Liver (tissue), 9 donors: ENCODE results near the gene SPATS2. TPM values are rescaled to one million over a fixed set of nuclear protein-coding genes. Genes with fewer than 3 reads are reported as not detected.

ENCODE experiments used
- DNase-seq: peaks from one replicate; pipeline ENCODE4 v3.0.0-alpha.2; 2017; ENCODE audit warnings: low spot score
- H3K27ac ChIP-seq, 2 donors: one replicate each; pipeline ENCODE4 v1.7.0; 2013; ENCODE audit warnings: inconsistent platforms in 2 of 2, low read length in 2 of 2, control low read depth in 1 of 2, low read depth in 1 of 2, mild to moderate bottlenecking in 1 of 2
- H3K27me3 ChIP-seq, 4 donors: one replicate each; pipeline versions ENCODE4 v1.6.1 to v1.7.0; 2013; ENCODE audit warnings: low read length in 3 of 4, inconsistent platforms in 1 of 4, mild to moderate bottlenecking in 1 of 4, moderate library complexity in 1 of 4; ENCODE audit not compliant: control insufficient read depth in 4 of 4, insufficient read depth in 4 of 4
- H3K36me3 ChIP-seq, 4 donors: one replicate each; pipeline versions ENCODE4 v1.6.1 to v1.7.0; 2013; ENCODE audit warnings: low read length in 3 of 4, mild to moderate bottlenecking in 3 of 4, low read depth in 1 of 4, moderate library complexity in 1 of 4; ENCODE audit not compliant: control insufficient read depth in 4 of 4, insufficient read depth in 3 of 4
- H3K4me1 ChIP-seq, 4 donors: one replicate each; pipeline versions ENCODE4 v1.6.1 to v1.7.0; 2013; ENCODE audit warnings: low read length in 3 of 4, mild to moderate bottlenecking in 3 of 4, moderate library complexity in 1 of 4; ENCODE audit not compliant: control insufficient read depth in 4 of 4, insufficient read depth in 4 of 4
- H3K4me3 ChIP-seq, 3 donors: one replicate each; pipeline versions ENCODE4 v1.6.1 to v1.7.0; 2013; ENCODE audit warnings: low read length in 3 of 3, control low read depth in 1 of 3, low read depth in 1 of 3, mild to moderate bottlenecking in 1 of 3
- H3K9ac ChIP-seq, 2 donors: one replicate each; pipeline ENCODE4 v1.7.0; 2013; ENCODE audit warnings: low read length in 2 of 2, mild to moderate bottlenecking in 2 of 2, moderate library complexity in 2 of 2, control low read depth in 1 of 2, low read depth in 1 of 2
- H3K9me3 ChIP-seq, 4 donors: one replicate each; pipeline versions ENCODE4 v1.6.1 to v1.7.0; 2013; ENCODE audit warnings: low read length in 3 of 4; ENCODE audit not compliant: control insufficient read depth in 4 of 4
- EGR1 ChIP-seq, 2 donors: IDR thresholded peaks; 2 replicates each; pipeline ENCODE4 v1.6.1; 2016 to 2018; ENCODE audit warnings: antibody characterized with exemption in 2 of 2, low read depth in 2 of 2
- FOXA1 ChIP-seq: IDR thresholded peaks from 2 replicates; pipeline ENCODE4 v1.6.1; 2016; ENCODE audit warnings: antibody characterized with exemption
- FOXA2 ChIP-seq: IDR thresholded peaks from 2 replicates; pipeline ENCODE4 v1.6.1; 2016; ENCODE audit warnings: antibody characterized with exemption
- GABPA ChIP-seq, 2 donors: IDR thresholded peaks in 1 of 2; conservative IDR thresholded peaks in 1 of 2; 2 replicates each; pipeline ENCODE4 v1.6.1; 2016; ENCODE audit warnings: antibody characterized with exemption in 2 of 2, mild to moderate bottlenecking in 1 of 2, moderate library complexity in 1 of 2
- HNF4A ChIP-seq, 2 donors: conservative IDR thresholded peaks; 2 replicates each; pipeline ENCODE4 v1.6.1; 2016; ENCODE audit warnings: antibody characterized with exemption in 2 of 2, mild to moderate bottlenecking in 2 of 2
- HNF4G ChIP-seq: IDR thresholded peaks from 2 replicates; pipeline ENCODE4 v1.6.1; 2016; ENCODE audit warnings: antibody characterized with exemption
- JUND ChIP-seq, 2 donors: IDR thresholded peaks; 2 replicates each; pipeline ENCODE4 v1.6.1; 2016; ENCODE audit warnings: antibody characterized with exemption in 2 of 2
- RAD21 ChIP-seq, 2 donors: IDR thresholded peaks; 2 replicates each; pipeline ENCODE4 v1.6.1; 2016; ENCODE audit warnings: antibody characterized with exemption in 2 of 2, mild to moderate bottlenecking in 2 of 2
- RXRA ChIP-seq, 2 donors: IDR thresholded peaks; 2 replicates each; pipeline ENCODE4 v1.6.1; 2017 to 2018; ENCODE audit warnings: antibody characterized with exemption in 2 of 2, mild to moderate bottlenecking in 1 of 2
- SP1 ChIP-seq: IDR thresholded peaks from 2 replicates; pipeline ENCODE4 v1.6.1; 2018; ENCODE audit warnings: antibody characterized with exemption, mild to moderate bottlenecking
- YY1 ChIP-seq: IDR thresholded peaks from 2 replicates; pipeline ENCODE4 v1.6.1; 2016; ENCODE audit warnings: antibody characterized with exemption, mild to moderate bottlenecking
- ZBTB33 ChIP-seq: IDR thresholded peaks from 2 replicates; pipeline ENCODE4 v1.6.1; 2016; ENCODE audit warnings: antibody characterized with exemption
- WGBS: extraction: QIAGEN DNeasy Blood & Tissue Kit; methylation state at CpG from one replicate; pipeline ENCODE4 v1.1.7; 2013; 5-methylcytosine and 5-hydroxymethylcytosine counted together
- polyA plus RNA-seq, 2 donors: library from polyadenylated mRNA; stranded (reverse) in 1 of 2; unstranded in 1 of 2; fragments of 200-250 nt in 1 of 2; fragments of >200 nt in 1 of 2; fragmentation: Nextera tagmentation in 1 of 2; extraction: Ambion mirVana in 1 of 2; gene quantifications; one replicate each; pipeline versions ENCODE4 v1.2.1 to v1.2.3, GENCODE V29; 2013 to 2015
- total RNA-seq, 2 donors: library from RNA; depleted of rRNA; stranded (reverse); fragments of >200 nt; gene quantifications; one replicate each; pipeline ENCODE4 v1.2.3, GENCODE V29; 2014
- TF ChIP-seq, protein P1 (sequence below): fragments of 150-350 bp; IDR thresholded peaks from 2 replicates; pipeline ENCODE4 v1.5.1; 2017; ENCODE audit warnings: improper control_type of control experiment, low read depth, low read length; ENCODE audit not compliant: missing input control
- TF ChIP-seq, protein P2 (sequence below): IDR thresholded peaks from 2 replicates; pipeline ENCODE4 v1.6.1; 2016; ENCODE audit warnings: antibody characterized with exemption
- donor health status: healthy.
- donor health status: healthy.
- donor health status: healthy.
- donor health status: healthy.
- donor health status: healthy.

Gene SPATS2
- total and polyA plus RNA-seq, 4 donors: 2.4 to 5.2 (median 4.5) TPM

DNA sequence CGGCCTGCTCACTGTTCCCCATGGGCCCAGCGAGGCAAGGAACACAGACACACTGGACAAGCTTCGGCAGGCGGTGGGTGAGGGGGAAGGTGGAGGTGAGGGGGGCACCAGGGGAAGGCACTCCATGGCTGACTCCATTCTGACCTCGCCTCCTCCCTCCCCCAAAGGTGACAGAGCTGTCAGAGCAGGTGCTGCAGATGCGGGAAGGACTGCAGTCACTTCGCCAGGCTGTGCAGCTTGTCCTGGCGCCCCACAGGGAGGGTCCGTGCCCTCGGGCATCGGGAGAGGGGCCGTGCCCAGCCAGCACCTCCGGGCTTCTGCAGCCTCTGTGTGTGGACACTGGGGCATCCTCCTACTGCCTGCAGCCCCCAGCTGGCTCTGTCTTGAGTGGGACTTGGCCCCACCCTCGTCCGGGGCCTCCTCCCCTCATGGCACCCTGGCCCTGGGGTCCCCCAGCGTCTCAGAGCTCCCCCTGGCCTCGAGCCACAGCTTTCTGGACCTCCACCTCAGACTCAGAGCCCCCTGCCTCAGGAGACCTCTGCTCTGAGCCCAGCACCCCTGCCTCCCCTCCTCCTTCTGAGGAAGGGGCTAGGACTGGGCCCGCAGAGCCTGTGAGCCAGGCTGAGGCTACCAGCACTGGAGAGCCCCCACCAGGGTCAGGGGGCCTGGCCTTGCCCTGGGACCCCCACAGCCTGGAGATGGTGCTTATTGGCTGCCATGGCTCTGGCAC is 190.1 kb downstream of the SPATS2 start:
- Histone ChIP-seq H3K9me3 (no peaks in the 10 kb centered on the region), H3K27ac (no peak overlapping the region), H3K9ac (no peak overlapping the region), H3K36me3 (peaks cover 13 to 44% (median 29%) of the 10 kb centered on the region in 4 donors), H3K4me1 (peaks cover 0 to 25% (median 11%) of the 10 kb centered on the region in 4 donors), H3K4me3 (no peak overlapping the region), H3K27me3 (no peaks in the 10 kb centered on the region)
- DNase-seq: no peak
- WGBS: 94% methylated on average over 18 of the region's 18 CpGs
- TF ChIP-seq JUND (IDR thresholded peaks at IDR 0.05) (no peak), SP1 (no peak), RXRA (IDR thresholded peaks at IDR 0.05) (no peak), FOXA2 (no peak)

DNA sequence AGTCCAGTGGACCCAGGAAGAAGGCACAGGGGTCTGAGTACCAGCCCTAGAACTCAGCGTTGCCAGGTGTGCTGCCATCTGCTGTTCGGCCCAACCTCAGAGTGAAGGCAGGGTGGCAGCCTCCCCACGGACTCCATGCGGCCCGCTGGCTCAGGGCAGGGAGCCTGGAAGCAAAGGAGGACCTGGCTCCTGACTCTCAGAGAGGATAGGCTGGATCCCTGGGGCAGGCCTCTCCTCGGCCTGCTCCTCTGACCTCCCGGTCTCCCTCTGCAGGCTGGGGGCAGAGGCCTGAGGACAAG is 190.6 kb downstream of the SPATS2 start:
- no peaks in the 10 kb centered on the region for H3K27me3 ChIP-seq
- no peak for DNase-seq

More for the DNA sequence above, 190.6 kb downstream of the SPATS2 start:
- H3K9ac ChIP-seq: no peak overlapping the region
- TF ChIP-seq FOXA2: no peak
- TF ChIP-seq, protein P1, sequence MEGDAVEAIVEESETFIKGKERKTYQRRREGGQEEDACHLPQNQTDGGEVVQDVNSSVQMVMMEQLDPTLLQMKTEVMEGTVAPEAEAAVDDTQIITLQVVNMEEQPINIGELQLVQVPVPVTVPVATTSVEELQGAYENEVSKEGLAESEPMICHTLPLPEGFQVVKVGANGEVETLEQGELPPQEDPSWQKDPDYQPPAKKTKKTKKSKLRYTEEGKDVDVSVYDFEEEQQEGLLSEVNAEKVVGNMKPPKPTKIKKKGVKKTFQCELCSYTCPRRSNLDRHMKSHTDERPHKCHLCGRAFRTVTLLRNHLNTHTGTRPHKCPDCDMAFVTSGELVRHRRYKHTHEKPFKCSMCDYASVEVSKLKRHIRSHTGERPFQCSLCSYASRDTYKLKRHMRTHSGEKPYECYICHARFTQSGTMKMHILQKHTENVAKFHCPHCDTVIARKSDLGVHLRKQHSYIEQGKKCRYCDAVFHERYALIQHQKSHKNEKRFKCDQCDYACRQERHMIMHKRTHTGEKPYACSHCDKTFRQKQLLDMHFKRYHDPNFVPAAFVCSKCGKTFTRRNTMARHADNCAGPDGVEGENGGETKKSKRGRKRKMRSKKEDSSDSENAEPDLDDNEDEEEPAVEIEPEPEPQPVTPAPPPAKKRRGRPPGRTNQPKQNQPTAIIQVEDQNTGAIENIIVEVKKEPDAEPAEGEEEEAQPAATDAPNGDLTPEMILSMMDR: no peak
- no peak for TF ChIP-seq EGR1 (IDR thresholded peaks at IDR 0.05; ENCODE audit: low read depth in 2 of 2)
- TF ChIP-seq HNF4G: no peak
- TF ChIP-seq HNF4A (conservative IDR thresholded peaks at IDR 0.05): no peak
- TF ChIP-seq RXRA (IDR thresholded peaks at IDR 0.05): no peak
- TF ChIP-seq FOXA1: no peak
- no peak for TF ChIP-seq JUND (IDR thresholded peaks at IDR 0.05)
- TF ChIP-seq, protein P2, sequence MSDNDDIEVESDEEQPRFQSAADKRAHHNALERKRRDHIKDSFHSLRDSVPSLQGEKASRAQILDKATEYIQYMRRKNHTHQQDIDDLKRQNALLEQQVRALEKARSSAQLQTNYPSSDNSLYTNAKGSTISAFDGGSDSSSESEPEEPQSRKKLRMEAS: no peak
- no peak for TF ChIP-seq SP1
- no peak for TF ChIP-seq YY1
- TF ChIP-seq RAD21 (IDR thresholded peaks at IDR 0.05): no peak
- TF ChIP-seq GABPA (IDR thresholded peaks at IDR 0.05 in 1 of 2, conservative IDR thresholded peaks at IDR 0.05 in 1 of 2): no peak
- TF ChIP-seq ZBTB33: no peak
- 86% methylated on average over 7 of the region's 7 CpGs for WGBS
- no peak overlapping the region for H3K27ac ChIP-seq
- peaks cover 0 to 20% (median 9%) of the 10 kb centered on the region in 4 donors for H3K4me1 ChIP-seq
- no peaks in the 10 kb centered on the region for H3K9me3 ChIP-seq
- peaks cover 14 to 49% (median 34%) of the 10 kb centered on the region in 4 donors for H3K36me3 ChIP-seq
- no peak overlapping the region for H3K4me3 ChIP-seq
